Endothelial cell (in vitro differentiated cells): ENCODE data around the gene PPP1CA. TPM values are rescaled to one million over a fixed set of nuclear protein-coding genes. Genes with fewer than 3 reads are reported as not detected.

Experiments
- DNase-seq: peaks from one replicate; pipeline ENCODE4 v3.0.0; 2021; ENCODE audit warnings: low spot score
- H3K27ac Mint-ChIP-seq: one replicate; pipeline ENCODE4 v1.8.0; 2021; ENCODE audit warnings: mixed read lengths, inconsistent platforms; ENCODE audit not compliant: unreplicated experiment
- H3K27me3 Mint-ChIP-seq: one replicate; pipeline ENCODE4 v1.8.0; 2021; ENCODE audit warnings: mild to moderate bottlenecking, moderate library complexity, mixed read lengths, inconsistent platforms; ENCODE audit not compliant: unreplicated experiment
- H3K36me3 Mint-ChIP-seq: one replicate; pipeline ENCODE4 v1.8.0; 2021; ENCODE audit warnings: mild to moderate bottlenecking, low read depth, mixed read lengths, inconsistent platforms; ENCODE audit not compliant: unreplicated experiment
- H3K4me1 Mint-ChIP-seq: one replicate; pipeline ENCODE4 v1.8.0; 2021; ENCODE audit warnings: mild to moderate bottlenecking, mixed read lengths, inconsistent platforms; ENCODE audit not compliant: unreplicated experiment
- H3K4me3 Mint-ChIP-seq: one replicate; pipeline ENCODE4 v1.8.0; 2021; ENCODE audit warnings: mild to moderate bottlenecking, mixed read lengths, inconsistent platforms; ENCODE audit not compliant: unreplicated experiment
- H3K9me3 Mint-ChIP-seq: one replicate; pipeline ENCODE4 v1.8.0; 2021; ENCODE audit warnings: mixed read lengths, inconsistent platforms; ENCODE audit not compliant: unreplicated experiment
- CTCF ChIP-seq: fragments of 200-600 bp; sonication (generic); IDR thresholded peaks from one replicate; pipeline ENCODE4 v1.5.0; 2021; ENCODE audit warnings: antibody characterized with exemption; ENCODE audit not compliant: unreplicated experiment
- total RNA-seq: library from RNA; stranded (reverse); fragmentation: NEBNext Ultra II Directional; extraction: Animal tissue kit (Norgen Biotek cat#: 25700); gene quantifications from one replicate; pipeline ENCODE4 v1.2.1, GENCODE V29; 2021; ENCODE audit not compliant: unreplicated experiment

PPP1CA gene
- total RNA-seq, 1 donor from 2014 or later, result 249 TPM

DNA sequence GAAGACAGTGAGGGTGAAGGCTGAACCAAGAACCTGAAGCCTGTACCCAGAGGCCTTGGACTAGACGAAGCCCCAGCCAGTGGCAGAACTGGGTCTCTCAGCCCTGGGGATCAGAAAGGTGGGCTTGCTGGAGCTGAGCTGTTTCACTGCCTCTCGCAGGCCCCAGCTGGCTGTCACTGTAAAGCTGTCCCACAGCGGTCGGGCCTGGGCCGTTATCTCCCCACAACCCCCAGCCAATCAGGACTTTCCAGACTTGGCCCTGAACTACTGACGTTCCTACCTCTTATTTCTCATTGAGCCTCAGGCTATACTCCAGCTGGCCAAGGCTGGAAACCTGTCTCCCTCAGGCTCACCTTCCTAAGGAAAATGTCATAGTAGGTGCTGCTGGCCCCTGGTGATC, 4.1 kb downstream of the PPP1CA start:
- Mint-ChIP-seq H3K4me1 (peaks cover 32% of the 10 kb centered on the region), H3K27me3 (peaks cover 14% of the 10 kb centered on the region), H3K9me3 (no peaks in the 10 kb centered on the region), H3K27ac (peak overlapping the region; percentile 70), H3K36me3 (peaks cover 12% of the 10 kb centered on the region), H3K4me3 (peak overlapping the region; percentile 74)
- no peak for DNase-seq
- no peak for TF ChIP-seq CTCF

DNA sequence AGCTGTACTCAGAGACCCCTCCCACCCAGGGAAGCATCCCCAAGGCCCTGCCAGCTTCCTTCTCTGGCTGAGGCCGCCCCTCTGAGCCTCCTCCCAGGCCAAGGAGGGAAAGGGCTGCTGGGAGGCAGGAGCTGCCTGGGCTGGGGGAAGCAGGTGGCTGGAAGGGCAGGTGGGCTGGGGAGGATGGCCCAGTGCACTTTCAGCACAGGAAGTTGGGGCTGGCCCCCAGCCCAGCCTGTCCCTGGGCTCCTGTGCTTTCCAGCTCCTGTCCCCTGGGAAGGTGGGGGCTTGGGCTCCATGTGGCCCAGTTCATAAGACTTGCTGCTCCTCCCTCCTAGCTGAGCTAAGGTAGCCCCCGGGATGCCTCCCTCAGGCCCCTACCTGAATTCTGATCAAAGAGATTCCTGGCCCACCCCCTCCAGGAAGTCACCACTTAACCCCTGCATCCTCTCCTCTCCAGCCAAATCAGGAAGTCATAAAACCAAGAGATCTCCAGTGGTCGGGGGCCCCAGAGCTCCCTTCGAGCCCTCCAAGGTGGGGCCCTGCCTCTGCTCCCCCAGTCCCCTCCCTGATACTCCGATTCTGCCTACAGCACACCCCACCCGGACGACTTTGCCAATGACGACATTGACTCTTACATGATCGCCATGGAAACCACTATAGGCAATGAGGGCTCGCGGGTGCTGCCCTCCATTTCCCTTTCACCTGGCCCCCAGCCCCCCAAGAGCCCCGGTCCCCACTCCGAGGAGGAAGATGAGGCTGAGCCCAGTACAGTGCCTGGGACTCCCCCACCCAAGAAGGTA, 4.9 kb downstream of the PPP1CA start:
- Mint-ChIP-seq H3K4me1 (peaks cover 36% of the 10 kb centered on the region), H3K4me3 (peak overlapping the region; percentile 72), H3K27me3 (peaks cover 17% of the 10 kb centered on the region), H3K27ac (peak overlapping the region; percentile 83), H3K36me3 (peaks cover 12% of the 10 kb centered on the region), H3K9me3 (no peaks in the 10 kb centered on the region)
- no peak for DNase-seq
- no peak for TF ChIP-seq CTCF

DNA sequence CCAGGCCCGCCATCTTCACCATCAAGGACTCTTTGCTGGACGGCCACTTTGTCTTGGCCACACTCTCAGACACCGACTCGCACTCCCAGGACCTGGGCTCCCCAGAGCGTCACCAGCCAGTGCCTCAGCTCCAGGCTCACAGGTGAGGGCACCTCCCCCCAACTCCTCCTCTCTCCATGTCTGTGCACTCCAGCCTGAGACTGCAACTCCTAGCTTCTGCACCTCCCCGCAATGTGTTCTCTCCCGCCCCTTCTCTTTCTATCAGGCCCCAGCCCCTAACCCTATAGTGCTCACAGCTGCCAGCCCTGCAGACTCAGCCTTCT, 5.4 kb downstream of the PPP1CA start:
- DNase-seq, result no peak
- no peaks in the 10 kb centered on the region for H3K9me3 Mint-ChIP-seq
- peaks cover 36% of the 10 kb centered on the region for H3K4me1 Mint-ChIP-seq
- no peak for TF ChIP-seq CTCF
- peak overlapping the region; percentile 39 for H3K4me3 Mint-ChIP-seq
- H3K36me3 Mint-ChIP-seq, result peaks cover 12% of the 10 kb centered on the region
- peak overlapping the region; percentile 61 for H3K27ac Mint-ChIP-seq
- H3K27me3 Mint-ChIP-seq, result peaks cover 17% of the 10 kb centered on the region

DNA sequence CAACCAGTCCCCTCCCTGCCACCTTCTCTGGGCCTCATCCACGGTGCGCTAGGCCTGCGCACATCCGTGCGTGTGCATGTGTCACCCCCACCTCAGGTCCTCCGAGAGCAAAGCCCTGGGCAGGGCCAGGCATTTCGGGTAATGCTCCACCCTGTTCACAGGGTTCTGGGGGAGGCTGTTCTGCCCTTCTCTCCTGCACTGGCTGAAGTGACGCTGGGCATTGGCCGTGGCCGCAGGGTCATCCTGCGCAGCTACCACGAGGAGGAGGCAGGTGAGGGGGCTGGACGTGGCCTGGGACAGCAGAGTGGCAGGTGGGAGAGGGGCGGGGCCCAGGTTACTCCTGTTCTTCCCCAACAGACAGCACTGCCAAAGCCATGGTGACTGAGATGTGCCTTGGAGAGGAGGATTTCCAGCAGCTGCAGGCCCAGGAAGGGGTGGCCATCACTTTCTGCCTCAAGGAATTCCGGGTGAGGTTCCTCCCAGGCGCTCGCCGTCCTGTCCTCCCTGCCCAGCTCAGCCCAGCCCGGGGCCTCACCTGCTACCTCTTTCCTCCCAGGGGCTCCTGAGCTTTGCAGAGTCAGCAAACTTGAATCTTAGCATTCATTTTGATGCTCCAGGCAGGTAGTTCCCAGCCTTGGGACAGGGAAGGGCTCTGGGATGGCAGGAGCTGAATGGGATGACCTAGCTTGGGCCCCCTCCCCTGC, 6.0 kb downstream of the PPP1CA start:
- DNase-seq, result no peak
- no peak for TF ChIP-seq CTCF
- peaks cover 35% of the 10 kb centered on the region for H3K4me1 Mint-ChIP-seq
- peaks cover 12% of the 10 kb centered on the region for H3K36me3 Mint-ChIP-seq
- peaks cover 17% of the 10 kb centered on the region for H3K27me3 Mint-ChIP-seq
- H3K9me3 Mint-ChIP-seq, result no peaks in the 10 kb centered on the region
- no peak overlapping the region for H3K27ac Mint-ChIP-seq
- no peak overlapping the region for H3K4me3 Mint-ChIP-seq

- no peaks in the 10 kb centered on the region for H3K9me3 Mint-ChIP-seq
- no peak for DNase-seq
- H3K4me1 Mint-ChIP-seq, result peaks cover 32% of the 10 kb centered on the region
- H3K27ac Mint-ChIP-seq, result no peak overlapping the region
- peak overlapping the region; percentile 30 for H3K4me3 Mint-ChIP-seq
- peaks cover 12% of the 10 kb centered on the region for H3K36me3 Mint-ChIP-seq
- TF ChIP-seq CTCF, result no peak
- H3K27me3 Mint-ChIP-seq, result peaks cover 18% of the 10 kb centered on the region
These were observed 7.7 kb downstream of the PPP1CA start for GRCh38 chr11:67393990-67394389.
